Endothelial cell (in vitro differentiated cells): ENCODE measurements around the gene CMTM7. TPM values are rescaled to one million over a fixed set of nuclear protein-coding genes. Genes with fewer than 3 reads are reported as not detected.
A peak's percentile ranks its signal among the peaks of the same experiment; 100 is the strongest.
"Not testable (repeated sequence)": the region's sequence is repeated elsewhere in the genome, so short reads cannot be mapped to it uniquely, and the experiment has no call there.

Experiments
- DNase-seq: peaks from one replicate; pipeline ENCODE4 v3.0.0; 2021; ENCODE audit warnings: low spot score
- H3K27ac Mint-ChIP-seq: one replicate; pipeline ENCODE4 v1.8.0; 2021; ENCODE audit warnings: mixed read lengths, inconsistent platforms; ENCODE audit not compliant: unreplicated experiment
- H3K27me3 Mint-ChIP-seq: one replicate; pipeline ENCODE4 v1.8.0; 2021; ENCODE audit warnings: mild to moderate bottlenecking, moderate library complexity, mixed read lengths, inconsistent platforms; ENCODE audit not compliant: unreplicated experiment
- H3K36me3 Mint-ChIP-seq: one replicate; pipeline ENCODE4 v1.8.0; 2021; ENCODE audit warnings: mild to moderate bottlenecking, low read depth, mixed read lengths, inconsistent platforms; ENCODE audit not compliant: unreplicated experiment
- H3K4me1 Mint-ChIP-seq: one replicate; pipeline ENCODE4 v1.8.0; 2021; ENCODE audit warnings: mild to moderate bottlenecking, mixed read lengths, inconsistent platforms; ENCODE audit not compliant: unreplicated experiment
- H3K4me3 Mint-ChIP-seq: one replicate; pipeline ENCODE4 v1.8.0; 2021; ENCODE audit warnings: mild to moderate bottlenecking, mixed read lengths, inconsistent platforms; ENCODE audit not compliant: unreplicated experiment
- H3K9me3 Mint-ChIP-seq: one replicate; pipeline ENCODE4 v1.8.0; 2021; ENCODE audit warnings: mixed read lengths, inconsistent platforms; ENCODE audit not compliant: unreplicated experiment
- total RNA-seq: library from RNA; stranded (reverse); fragmentation: NEBNext Ultra II Directional; extraction: Animal tissue kit (Norgen Biotek cat#: 25700); gene quantifications from one replicate; pipeline ENCODE4 v1.2.1, GENCODE V29; 2021; ENCODE audit not compliant: unreplicated experiment
- TF ChIP-seq, protein P1 (sequence below): fragments of 200-600 bp; sonication (generic); IDR thresholded peaks from one replicate; pipeline ENCODE4 v1.5.0; 2021; ENCODE audit warnings: antibody characterized with exemption; ENCODE audit not compliant: unreplicated experiment

The CMTM7 gene
- total RNA-seq, 1 donor from 2014 or later: 54.4 TPM

DNA sequence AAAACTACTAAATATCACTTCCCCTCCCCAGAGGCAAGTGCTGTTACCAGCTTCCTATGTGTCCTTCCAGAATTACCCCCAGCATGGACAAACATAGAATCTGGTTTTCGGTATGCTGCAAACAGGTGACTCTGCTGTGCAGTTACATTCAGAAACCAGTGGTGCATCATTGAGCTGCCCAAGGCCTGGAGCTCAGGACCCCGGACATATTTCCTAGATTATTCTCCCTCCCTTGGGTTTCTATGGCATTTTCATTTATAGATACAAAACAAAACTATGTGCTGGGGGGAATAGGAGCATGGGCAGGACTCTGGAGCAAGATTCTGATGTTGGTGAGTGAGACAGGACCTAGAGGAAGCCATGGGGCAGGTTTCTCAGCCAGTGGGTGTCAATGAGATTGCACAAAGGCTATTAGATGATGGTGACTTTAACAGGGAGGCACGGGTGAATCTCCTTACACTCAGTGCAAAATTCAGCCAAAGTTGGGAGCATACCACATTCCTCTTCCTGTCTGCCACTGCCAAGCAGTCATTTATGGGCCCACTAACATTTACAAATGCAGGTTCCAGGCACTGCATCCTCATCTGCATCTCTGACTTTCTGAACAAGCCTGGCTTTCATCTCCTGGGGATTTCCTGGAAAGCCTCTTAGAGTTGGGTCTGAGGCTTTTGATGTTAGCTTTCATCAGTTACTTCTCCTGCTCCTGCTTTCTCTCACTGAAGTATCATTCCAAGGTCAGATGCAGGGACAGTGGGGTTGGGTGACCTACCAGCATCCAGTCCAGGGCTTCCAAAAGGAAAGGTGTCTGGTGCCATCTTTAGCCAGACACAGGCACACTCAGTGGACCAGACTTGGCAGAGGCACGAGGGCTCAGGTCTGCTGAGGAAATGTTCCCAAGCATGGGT, 44.5 kb downstream of the CMTM7 start:
- peaks cover 21% of the 10 kb centered on the region for H3K4me1 Mint-ChIP-seq
- no peak overlapping the region for H3K4me3 Mint-ChIP-seq
- peaks cover 2% of the 10 kb centered on the region for H3K36me3 Mint-ChIP-seq
- no peaks in the 10 kb centered on the region for H3K9me3 Mint-ChIP-seq
- DNase-seq: no peak
- TF ChIP-seq, protein P1, sequence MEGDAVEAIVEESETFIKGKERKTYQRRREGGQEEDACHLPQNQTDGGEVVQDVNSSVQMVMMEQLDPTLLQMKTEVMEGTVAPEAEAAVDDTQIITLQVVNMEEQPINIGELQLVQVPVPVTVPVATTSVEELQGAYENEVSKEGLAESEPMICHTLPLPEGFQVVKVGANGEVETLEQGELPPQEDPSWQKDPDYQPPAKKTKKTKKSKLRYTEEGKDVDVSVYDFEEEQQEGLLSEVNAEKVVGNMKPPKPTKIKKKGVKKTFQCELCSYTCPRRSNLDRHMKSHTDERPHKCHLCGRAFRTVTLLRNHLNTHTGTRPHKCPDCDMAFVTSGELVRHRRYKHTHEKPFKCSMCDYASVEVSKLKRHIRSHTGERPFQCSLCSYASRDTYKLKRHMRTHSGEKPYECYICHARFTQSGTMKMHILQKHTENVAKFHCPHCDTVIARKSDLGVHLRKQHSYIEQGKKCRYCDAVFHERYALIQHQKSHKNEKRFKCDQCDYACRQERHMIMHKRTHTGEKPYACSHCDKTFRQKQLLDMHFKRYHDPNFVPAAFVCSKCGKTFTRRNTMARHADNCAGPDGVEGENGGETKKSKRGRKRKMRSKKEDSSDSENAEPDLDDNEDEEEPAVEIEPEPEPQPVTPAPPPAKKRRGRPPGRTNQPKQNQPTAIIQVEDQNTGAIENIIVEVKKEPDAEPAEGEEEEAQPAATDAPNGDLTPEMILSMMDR: no peak
- H3K27ac Mint-ChIP-seq: no peak overlapping the region
- H3K27me3 Mint-ChIP-seq: peaks cover 11% of the 10 kb centered on the region

DNA sequence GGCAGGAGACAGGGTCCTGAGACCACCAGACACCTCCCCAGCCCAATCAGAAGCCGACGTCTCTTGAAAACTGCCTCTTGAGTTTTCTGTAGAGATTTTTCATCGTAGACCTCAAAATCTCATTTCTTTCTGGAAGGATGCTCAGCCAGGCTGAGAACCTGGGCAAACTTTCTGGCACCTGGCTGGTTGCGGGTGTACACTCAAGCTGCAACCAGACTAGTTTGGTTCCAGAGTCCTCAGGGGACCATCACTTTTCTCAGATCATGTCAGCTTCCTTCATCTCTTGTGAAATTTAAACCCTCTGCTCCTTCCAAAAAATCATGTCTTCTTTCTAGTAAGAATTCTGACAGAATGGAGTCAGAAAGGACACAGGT, 45.1 kb downstream of the CMTM7 start:
- Mint-ChIP-seq H3K27ac (no peak overlapping the region), H3K4me3 (no peak overlapping the region), H3K4me1 (peaks cover 21% of the 10 kb centered on the region), H3K27me3 (peaks cover 11% of the 10 kb centered on the region), H3K36me3 (no peaks in the 10 kb centered on the region), H3K9me3 (no peaks in the 10 kb centered on the region)
- no peak for DNase-seq
- TF ChIP-seq, protein P1: no peak

DNA sequence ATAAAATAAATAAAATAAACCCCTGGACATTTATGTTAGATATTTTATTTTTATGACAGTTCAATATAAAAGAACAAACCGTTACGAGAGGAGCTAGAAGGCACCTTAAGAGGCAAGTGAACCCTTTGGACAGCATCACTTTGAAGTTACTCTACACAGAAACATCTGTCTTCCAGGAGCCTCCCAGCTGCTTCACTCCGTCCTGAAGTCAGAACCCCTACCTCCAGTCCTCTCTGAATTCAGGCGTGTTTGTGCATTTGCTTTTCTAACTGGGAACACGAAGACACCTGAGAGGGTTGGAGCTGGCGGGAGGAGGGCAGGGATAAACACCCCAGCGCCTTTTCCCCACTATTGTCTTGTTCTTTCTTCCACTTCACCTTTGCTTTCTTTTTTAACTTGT, 46.2 kb downstream of the CMTM7 start:
- TF ChIP-seq, protein P1: no peak
- peaks cover 4% of the 10 kb centered on the region for H3K36me3 Mint-ChIP-seq
- H3K27ac Mint-ChIP-seq: peak overlapping the region; percentile 61
- H3K27me3 Mint-ChIP-seq: peaks cover 4% of the 10 kb centered on the region
- H3K4me1 Mint-ChIP-seq: peaks cover 18% of the 10 kb centered on the region
- no peaks in the 10 kb centered on the region for H3K9me3 Mint-ChIP-seq
- DNase-seq: no peak
- no peak overlapping the region for H3K4me3 Mint-ChIP-seq

DNA sequence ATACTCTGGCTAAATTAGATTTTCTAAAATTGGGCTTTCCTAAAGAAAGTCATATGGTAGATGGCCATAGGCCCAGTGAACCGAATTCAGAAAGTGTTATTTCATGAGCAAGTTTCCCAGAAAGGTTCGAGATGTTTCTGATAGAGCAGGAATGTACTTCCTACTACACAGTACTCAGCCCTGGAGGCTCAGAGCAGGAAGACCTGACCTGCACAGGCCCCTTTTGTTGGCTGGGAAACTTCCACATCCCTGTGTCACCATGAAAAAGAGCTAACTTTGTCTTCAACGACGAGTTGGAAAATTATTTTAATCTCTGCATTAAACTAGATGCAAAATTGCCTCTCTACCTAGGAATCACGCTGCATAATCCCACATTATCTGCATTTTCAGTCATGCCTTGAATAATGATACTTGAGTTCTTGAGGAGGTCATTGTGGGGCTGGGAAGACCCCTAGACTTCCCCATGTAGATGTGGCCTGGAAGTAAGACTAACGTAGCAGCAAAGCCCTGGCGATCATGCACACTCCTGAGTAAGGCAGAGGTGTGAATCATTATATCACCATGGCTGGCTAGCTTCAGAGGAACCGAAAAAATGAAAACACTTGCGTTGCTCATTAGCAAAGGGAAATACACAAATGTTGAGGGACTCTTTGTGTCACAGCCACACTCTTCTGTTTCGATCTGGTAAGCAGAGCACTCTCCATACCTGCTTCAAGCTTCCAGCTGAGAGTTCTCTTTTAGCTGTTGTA, 47.1 kb downstream of the CMTM7 start:
- H3K4me3 Mint-ChIP-seq: no peak overlapping the region
- TF ChIP-seq, protein P1: no peak
- no peaks in the 10 kb centered on the region for H3K9me3 Mint-ChIP-seq
- peaks cover 4% of the 10 kb centered on the region for H3K27me3 Mint-ChIP-seq
- H3K4me1 Mint-ChIP-seq: peaks cover 18% of the 10 kb centered on the region
- no peak for DNase-seq
- peaks cover 9% of the 10 kb centered on the region for H3K36me3 Mint-ChIP-seq
- peak overlapping the region; percentile 46 for H3K27ac Mint-ChIP-seq

DNA sequence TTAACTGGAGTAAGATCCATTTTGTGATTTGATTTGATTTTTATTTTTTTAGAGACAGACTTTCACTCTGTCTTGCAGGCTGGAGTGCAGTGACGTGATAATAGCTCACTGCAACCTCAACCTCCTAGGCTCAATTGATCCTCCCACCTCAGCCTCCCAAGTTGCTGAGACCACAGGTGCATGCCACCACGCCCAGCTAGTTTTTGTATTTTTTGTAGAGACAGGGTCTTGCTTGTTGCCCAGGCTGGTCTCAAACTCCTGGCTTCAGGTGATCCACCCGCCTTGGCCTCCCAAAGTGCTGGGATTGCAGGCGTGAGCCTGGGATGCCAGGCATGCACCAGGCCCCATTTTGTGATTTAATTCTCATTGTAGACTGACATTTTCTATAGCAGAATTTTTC, 47.8 kb downstream of the CMTM7 start:
- H3K27me3 Mint-ChIP-seq, DNase-seq, H3K27ac Mint-ChIP-seq, H3K9me3 Mint-ChIP-seq, H3K36me3 Mint-ChIP-seq, H3K4me3 Mint-ChIP-seq: not testable (repeated sequence)
- peaks cover 18% of the 10 kb centered on the region for H3K4me1 Mint-ChIP-seq
